SK-N-SH treated with all-trans-retinoic acid at 6 μM for 48 hours (cell line): Measurements from ENCODE around the gene KLF2.

ENCODE experiments used
- ATAC-seq: fragments of 200-7000 bp; cut with Tn5 transposase; 3 replicates; pipeline ENCODE4 v1.9.1; 2020; ENCODE audit warnings: mild to moderate bottlenecking, moderate library complexity
- ARNTL ChIP-seq: fragments of 450-650 bp; formaldehyde crosslinking; IDR thresholded peaks from 2 replicates; pipeline ENCODE4 v1.5.0; 2020; ENCODE audit warnings: low read depth, mild to moderate bottlenecking, moderate library complexity, borderline replicate concordance
- CREB5 ChIP-seq: fragments of 250-450 bp; sonication (Bioruptor Pico); IDR thresholded peaks from 2 replicates; pipeline ENCODE4 v1.5.1; 2020; ENCODE audit warnings: low read depth, mild to moderate bottlenecking, moderate library complexity
- ESRRG ChIP-seq: fragments of 250-450 bp; sonication (Bioruptor Pico); IDR thresholded peaks from 2 replicates; pipeline ENCODE4 v1.6.1; 2021; ENCODE audit warnings: mild to moderate bottlenecking
- GLIS3 ChIP-seq: fragments of 250-450 bp; sonication (Bioruptor Pico); IDR thresholded peaks from 2 replicates; pipeline ENCODE4 v1.5.0; 2020; ENCODE audit warnings: mild to moderate bottlenecking, moderate library complexity
- ISL1 ChIP-seq: fragments of 250-450 bp; sonication (Bioruptor Pico); IDR thresholded peaks from 2 replicates; pipeline ENCODE4 v2.1.2; 2022; ENCODE audit warnings: mild to moderate bottlenecking, moderate library complexity
- OSR1 ChIP-seq: fragments of 250-450 bp; sonication (Bioruptor Pico); IDR thresholded peaks from 2 replicates; pipeline ENCODE4 v1.8.0; 2022; ENCODE audit warnings: moderate library complexity, mild to moderate bottlenecking, inconsistent platforms
- PPARA ChIP-seq: fragments of 250-450 bp; sonication (Bioruptor Pico); IDR thresholded peaks from 2 replicates; pipeline ENCODE4 v1.5.0; 2020; ENCODE audit warnings: mild to moderate bottlenecking, borderline replicate concordance
- RARB ChIP-seq: fragments of 250-450 bp; sonication (Bioruptor Pico); IDR thresholded peaks from 2 replicates; pipeline ENCODE4 v1.8.0; 2021; ENCODE audit warnings: mild to moderate bottlenecking, moderate library complexity
- SNAI2 ChIP-seq: fragments of 250-450 bp; sonication (Bioruptor Pico); IDR thresholded peaks from 2 replicates; pipeline ENCODE4 v1.5.0; 2020; ENCODE audit warnings: mild to moderate bottlenecking, moderate library complexity
- TCF4 ChIP-seq: fragments of 250-450 bp; sonication (Bioruptor Pico); IDR thresholded peaks from 2 replicates; pipeline ENCODE4 v1.8.0; 2021; ENCODE audit warnings: mild to moderate bottlenecking, moderate library complexity, borderline replicate concordance
- TOX ChIP-seq: fragments of 250-450 bp; sonication (Bioruptor Pico); IDR thresholded peaks from 2 replicates; pipeline ENCODE4 v1.8.0; 2021; ENCODE audit warnings: mild to moderate bottlenecking, moderate library complexity, borderline replicate concordance
- TSHZ2 ChIP-seq: fragments of 250-450 bp; sonication (Bioruptor Pico); IDR thresholded peaks from 2 replicates; pipeline ENCODE4 v1.5.0; 2020; ENCODE audit warnings: mild to moderate bottlenecking, moderate library complexity
- ZC3H10 ChIP-seq: fragments of 250-450 bp; sonication (Bioruptor Pico); IDR thresholded peaks from 2 replicates; pipeline ENCODE4 v1.5.1; 2021; ENCODE audit warnings: mild to moderate bottlenecking, moderate library complexity
- ZFP3 ChIP-seq: fragments of 250-450 bp; sonication (Bioruptor Pico); IDR thresholded peaks from 2 replicates; pipeline ENCODE4 v1.5.0; 2020; ENCODE audit warnings: mild to moderate bottlenecking, moderate library complexity
- ZFP30 ChIP-seq: fragments of 450-650 bp; formaldehyde crosslinking; IDR thresholded peaks from 2 replicates; pipeline ENCODE4 v1.5.0; 2022; ENCODE audit warnings: mild to moderate bottlenecking, moderate library complexity
- ZNF565 ChIP-seq: fragments of 450-650 bp; formaldehyde crosslinking; conservative IDR thresholded peaks from 2 replicates; pipeline ENCODE4 v1.5.0; 2020; ENCODE audit warnings: low read depth, mild to moderate bottlenecking, moderate library complexity
- ZNF70 ChIP-seq: fragments of 450-650 bp; formaldehyde crosslinking; IDR thresholded peaks from 2 replicates; pipeline ENCODE4 v1.5.0; 2020; ENCODE audit warnings: mild to moderate bottlenecking, moderate library complexity
- ZNF8 ChIP-seq: fragments of 450-650 bp; formaldehyde crosslinking; IDR thresholded peaks from 2 replicates; pipeline ENCODE4 v1.5.0; 2020; ENCODE audit warnings: mild to moderate bottlenecking, moderate library complexity
- TF ChIP-seq, protein P1 (sequence below): fragments of 250-450 bp; sonication (Bioruptor Pico); IDR thresholded peaks from 2 replicates; pipeline ENCODE4 v1.8.0; 2020; ENCODE audit warnings: mild to moderate bottlenecking, moderate library complexity, borderline replicate concordance
- TF ChIP-seq, protein P2 (sequence below): fragments of 250-450 bp; sonication (Bioruptor Pico); IDR thresholded peaks from 2 replicates; pipeline ENCODE4 v1.5.1; 2021; ENCODE audit warnings: mild to moderate bottlenecking, moderate library complexity
- TF ChIP-seq, protein P3 (sequence below): fragments of 250-450 bp; sonication (Bioruptor Pico); IDR thresholded peaks from 2 replicates; pipeline ENCODE4 v1.8.0; 2021; ENCODE audit warnings: low read depth, mild to moderate bottlenecking, moderate library complexity, borderline replicate concordance

Gene KLF2

DNA sequence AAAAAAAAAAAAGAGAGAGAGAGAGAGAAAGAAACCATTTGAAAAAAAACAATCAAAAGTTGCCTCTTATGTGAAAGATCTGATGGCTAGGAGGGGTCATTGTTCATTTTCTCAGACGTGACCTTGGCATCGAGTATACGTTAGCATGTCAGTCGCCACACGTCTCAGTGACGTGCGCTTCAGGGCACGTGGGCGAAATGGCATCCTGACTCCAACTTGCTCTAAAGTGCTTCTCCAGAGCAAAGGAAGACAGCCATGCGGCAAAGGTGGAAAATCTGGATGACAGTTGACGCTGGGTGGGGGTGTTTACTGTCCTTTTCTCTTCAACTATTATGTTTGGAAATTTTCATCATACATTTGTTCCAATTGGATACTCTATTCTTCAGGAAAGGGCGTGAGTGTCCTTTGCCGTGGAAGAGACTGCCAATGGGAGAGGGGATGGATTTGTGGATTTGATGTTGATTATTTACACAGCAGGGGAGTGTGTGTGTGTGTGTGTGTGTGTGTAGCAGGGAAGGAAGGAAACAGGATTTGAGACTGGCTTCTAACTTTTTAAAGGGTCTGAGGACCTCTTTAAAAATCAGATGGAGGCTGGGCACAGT is 25.0 kb downstream of the KLF2 start:
- TF ChIP-seq CREB5 (CRISPR knock-in tag) (no peak), ZFP3 (CRISPR knock-in tag) (no peak), ZNF8 (CRISPR knock-in tag) (no peak), TSHZ2 (no peak), ZNF565 (CRISPR knock-in tag) (no peak), ZFP30 (CRISPR knock-in tag) (no peak), TCF4 (no peak), ZC3H10 (no peak), ZNF70 (CRISPR knock-in tag) (no peak), ESRRG (CRISPR knock-in tag) (no peak), OSR1 (CRISPR knock-in tag) (no peak), GLIS3 (CRISPR knock-in tag) (no peak), TOX (CRISPR knock-in tag) (no peak), RARB (CRISPR knock-in tag) (no peak), SNAI2 (CRISPR knock-in tag) (no peak), ISL1 (CRISPR knock-in tag) (no peak), PPARA (no peak)
- TF ChIP-seq, protein P1, sequence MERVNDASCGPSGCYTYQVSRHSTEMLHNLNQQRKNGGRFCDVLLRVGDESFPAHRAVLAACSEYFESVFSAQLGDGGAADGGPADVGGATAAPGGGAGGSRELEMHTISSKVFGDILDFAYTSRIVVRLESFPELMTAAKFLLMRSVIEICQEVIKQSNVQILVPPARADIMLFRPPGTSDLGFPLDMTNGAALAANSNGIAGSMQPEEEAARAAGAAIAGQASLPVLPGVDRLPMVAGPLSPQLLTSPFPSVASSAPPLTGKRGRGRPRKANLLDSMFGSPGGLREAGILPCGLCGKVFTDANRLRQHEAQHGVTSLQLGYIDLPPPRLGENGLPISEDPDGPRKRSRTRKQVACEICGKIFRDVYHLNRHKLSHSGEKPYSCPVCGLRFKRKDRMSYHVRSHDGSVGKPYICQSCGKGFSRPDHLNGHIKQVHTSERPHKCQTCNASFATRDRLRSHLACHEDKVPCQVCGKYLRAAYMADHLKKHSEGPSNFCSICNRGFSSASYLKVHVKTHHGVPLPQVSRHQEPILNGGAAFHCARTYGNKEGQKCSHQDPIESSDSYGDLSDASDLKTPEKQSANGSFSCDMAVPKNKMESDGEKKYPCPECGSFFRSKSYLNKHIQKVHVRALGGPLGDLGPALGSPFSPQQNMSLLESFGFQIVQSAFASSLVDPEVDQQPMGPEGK (CRISPR knock-in tag) = no peak
- TF ChIP-seq, protein P2, sequence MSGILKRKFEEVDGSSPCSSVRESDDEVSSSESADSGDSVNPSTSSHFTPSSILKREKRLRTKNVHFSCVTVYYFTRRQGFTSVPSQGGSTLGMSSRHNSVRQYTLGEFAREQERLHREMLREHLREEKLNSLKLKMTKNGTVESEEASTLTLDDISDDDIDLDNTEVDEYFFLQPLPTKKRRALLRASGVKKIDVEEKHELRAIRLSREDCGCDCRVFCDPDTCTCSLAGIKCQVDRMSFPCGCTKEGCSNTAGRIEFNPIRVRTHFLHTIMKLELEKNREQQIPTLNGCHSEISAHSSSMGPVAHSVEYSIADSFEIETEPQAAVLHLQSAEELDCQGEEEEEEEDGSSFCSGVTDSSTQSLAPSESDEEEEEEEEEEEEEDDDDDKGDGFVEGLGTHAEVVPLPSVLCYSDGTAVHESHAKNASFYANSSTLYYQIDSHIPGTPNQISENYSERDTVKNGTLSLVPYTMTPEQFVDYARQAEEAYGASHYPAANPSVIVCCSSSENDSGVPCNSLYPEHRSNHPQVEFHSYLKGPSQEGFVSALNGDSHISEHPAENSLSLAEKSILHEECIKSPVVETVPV (CRISPR knock-in tag) = no peak
- TF ChIP-seq, protein P3, sequence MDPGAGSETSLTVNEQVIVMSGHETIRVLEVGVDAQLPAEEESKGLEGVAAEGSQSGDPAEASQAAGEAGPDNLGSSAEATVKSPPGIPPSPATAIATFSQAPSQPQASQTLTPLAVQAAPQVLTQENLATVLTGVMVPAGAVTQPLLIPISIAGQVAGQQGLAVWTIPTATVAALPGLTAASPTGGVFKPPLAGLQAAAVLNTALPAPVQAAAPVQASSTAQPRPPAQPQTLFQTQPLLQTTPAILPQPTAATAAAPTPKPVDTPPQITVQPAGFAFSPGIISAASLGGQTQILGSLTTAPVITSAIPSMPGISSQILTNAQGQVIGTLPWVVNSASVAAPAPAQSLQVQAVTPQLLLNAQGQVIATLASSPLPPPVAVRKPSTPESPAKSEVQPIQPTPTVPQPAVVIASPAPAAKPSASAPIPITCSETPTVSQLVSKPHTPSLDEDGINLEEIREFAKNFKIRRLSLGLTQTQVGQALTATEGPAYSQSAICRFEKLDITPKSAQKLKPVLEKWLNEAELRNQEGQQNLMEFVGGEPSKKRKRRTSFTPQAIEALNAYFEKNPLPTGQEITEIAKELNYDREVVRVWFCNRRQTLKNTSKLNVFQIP (CRISPR knock-in tag) = no peak
- ATAC-seq = no peak

GRCh38 chr19:16351133-16351809 is 26.6 kb downstream of the KLF2 start:
- TF ChIP-seq SNAI2 (CRISPR knock-in tag) (no peak), ARNTL (CRISPR knock-in tag) (no peak)
- TF ChIP-seq, all 23 proteins: peak for 0
- no peak for ATAC-seq
